GM12874 (cell line): Measurements from ENCODE around the gene TAOK2.

Experiments
- CTCF ChIP-seq: IDR thresholded peaks from 2 replicates; pipeline ENCODE4 v1.5.1; 2011; ENCODE audit warnings: low read depth, mild to moderate bottlenecking, control low read depth, low read length, moderate library complexity; ENCODE audit not compliant: insufficient read depth

TAOK2 gene

GRCh38 chr16:29961479-29962343, 12.0 kb upstream of the TAOK2 start, which contains the start of gene TMEM219:
TMEM219 (plus strand) TSS chr16:29962079; CDS start chr16:29963144, 1,065 bp downstream.
- TF ChIP-seq CTCF = no peak

- no peak for TF ChIP-seq CTCF
Observed at GRCh38 chr16:29962344-29962994, 11.2 kb upstream of the TAOK2 start.

GRCh38 chr16:29963021-29963743, 10.5 kb upstream of the TAOK2 start:
- no peak for TF ChIP-seq CTCF

- TF ChIP-seq CTCF = no peak
Observed at GRCh38 chr16:29968205-29968604, 5.5 kb upstream of the TAOK2 start.

GRCh38 chr16:29971304-29971703, 2.4 kb upstream of the TAOK2 start:
- no peak for TF ChIP-seq CTCF

- TF ChIP-seq CTCF = no peak
Observed at GRCh38 chr16:29972500-29972899, 1.2 kb upstream of the TAOK2 start.

- TF ChIP-seq CTCF = no peak
Observed at GRCh38 chr16:29972992-29973383, 680 bp upstream of the TAOK2 start.
